ENCODE data around the gene TCTN3. TPM values are rescaled to one million over a fixed set of nuclear protein-coding genes. Genes with fewer than 3 reads are reported as not detected.
"Not testable (repeated sequence)": the region's sequence is repeated elsewhere in the genome, so short reads cannot be mapped to it uniquely, and the experiment has no call there.

TCTN3 gene
- total RNA-seq, 1 experiment from 2014 or later = 21.8 TPM

DNA sequence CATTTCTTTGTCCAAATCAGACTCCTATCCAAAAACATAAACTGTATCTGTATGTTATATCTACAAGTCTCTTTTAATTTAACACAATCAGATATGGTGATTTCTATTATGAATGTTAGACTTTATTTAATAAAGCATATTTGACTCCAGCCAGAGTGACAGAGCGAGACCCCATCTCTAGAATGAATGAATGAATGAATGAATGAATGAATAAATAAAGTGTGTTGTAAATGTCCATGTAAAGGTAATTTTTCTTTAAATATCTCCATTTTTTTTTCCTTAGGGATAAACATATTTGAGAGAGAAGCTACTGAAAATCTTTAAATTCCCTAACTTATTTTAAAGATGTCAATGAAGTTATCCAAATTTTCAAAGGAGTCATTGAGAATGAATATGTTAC lies 19.1 kb downstream of the TCTN3 start:
- Histone ChIP-seq H3K9me3 (ENCODE audit: low read length) (no peaks in the 10 kb centered on the region), H3K79me2 (ENCODE audit: low read length) (no peaks in the 10 kb centered on the region), H3K36me3 (ENCODE audit: low read depth, low read length) (peaks cover 6% of the 10 kb centered on the region; the same call in 1 of the 2 replicates), H3K27ac (ENCODE audit: low read length) (no peak overlapping the region), H3K9ac (ENCODE audit: low read length) (no peak overlapping the region), H3K4me3 (ENCODE audit: low read length) (no peak overlapping the region), H3K27me3 (ENCODE audit: low read length) (no peaks in the 10 kb centered on the region), H4K20me1 (ENCODE audit: low read length) (no peaks in the 10 kb centered on the region), H3K4me2 (ENCODE audit: low read length) (no peak overlapping the region), H3F3A (ENCODE audit: low read length, unreplicated experiment) (no peaks in the 10 kb centered on the region), H2AFZ (ENCODE audit: low read length) (no peak overlapping the region), H3K9me2 (replicated peaks; ENCODE audit: low read length) (no peaks in the 10 kb centered on the region), H3K4me1 (ENCODE audit: insufficient read depth, low read length) (no peaks in the 10 kb centered on the region)
- POLR2A ChIA-PET (ENCODE audit: unreplicated experiment) = no interaction called here
- CTCF ChIA-PET = interaction anchor here (1.0 kb wide), 1 partner anchor 19 kb away, joined by 3 read pairs; the partner anchor contains the start of gene TCTN3
- TF ChIP-seq EZH2phosphoT487 (IDR thresholded peaks at IDR 0.05; ENCODE audit: borderline replicate concordance, low read length) (no peak), EZH2 (IDR thresholded peaks at IDR 0.05; ENCODE audit: low read length, unreplicated experiment) (no peak)
- TF ChIP-seq, protein P1, sequence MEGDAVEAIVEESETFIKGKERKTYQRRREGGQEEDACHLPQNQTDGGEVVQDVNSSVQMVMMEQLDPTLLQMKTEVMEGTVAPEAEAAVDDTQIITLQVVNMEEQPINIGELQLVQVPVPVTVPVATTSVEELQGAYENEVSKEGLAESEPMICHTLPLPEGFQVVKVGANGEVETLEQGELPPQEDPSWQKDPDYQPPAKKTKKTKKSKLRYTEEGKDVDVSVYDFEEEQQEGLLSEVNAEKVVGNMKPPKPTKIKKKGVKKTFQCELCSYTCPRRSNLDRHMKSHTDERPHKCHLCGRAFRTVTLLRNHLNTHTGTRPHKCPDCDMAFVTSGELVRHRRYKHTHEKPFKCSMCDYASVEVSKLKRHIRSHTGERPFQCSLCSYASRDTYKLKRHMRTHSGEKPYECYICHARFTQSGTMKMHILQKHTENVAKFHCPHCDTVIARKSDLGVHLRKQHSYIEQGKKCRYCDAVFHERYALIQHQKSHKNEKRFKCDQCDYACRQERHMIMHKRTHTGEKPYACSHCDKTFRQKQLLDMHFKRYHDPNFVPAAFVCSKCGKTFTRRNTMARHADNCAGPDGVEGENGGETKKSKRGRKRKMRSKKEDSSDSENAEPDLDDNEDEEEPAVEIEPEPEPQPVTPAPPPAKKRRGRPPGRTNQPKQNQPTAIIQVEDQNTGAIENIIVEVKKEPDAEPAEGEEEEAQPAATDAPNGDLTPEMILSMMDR (conservative IDR thresholded peaks at IDR 0.05; ENCODE audit: low read depth, low read length) = no peak
- ATAC-seq = no peak
- intact Hi-C loops (cut with micrococcal nuclease) = no loop called here
- no TSS peak for BruUV-seq (replicated peaks)
- no peak for DNase-seq

DNA sequence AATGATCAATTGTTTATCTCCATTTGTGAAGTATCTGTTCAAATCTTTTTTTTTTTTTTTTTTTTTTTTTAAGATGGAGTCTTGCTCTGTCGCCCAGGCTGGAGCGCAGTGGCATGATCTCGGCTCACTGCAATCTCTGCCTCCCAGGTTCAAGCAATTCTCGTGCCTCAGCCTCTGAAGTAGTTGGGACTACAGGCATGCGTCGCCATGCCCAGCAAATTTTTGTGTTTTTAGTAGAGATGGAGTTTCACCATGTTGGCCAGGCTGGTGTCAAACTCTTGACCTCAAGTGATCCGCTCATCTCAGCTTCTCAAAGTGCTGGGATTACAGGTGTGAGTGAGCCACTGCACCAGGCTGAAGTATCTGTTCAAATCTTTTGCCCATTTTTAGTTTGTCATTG lies 21.1 kb downstream of the TCTN3 start:
- H4K20me1 ChIP-seq (ENCODE audit: low read length); H3K4me1 ChIP-seq (ENCODE audit: insufficient read depth, low read length); H3F3A ChIP-seq (ENCODE audit: low read length, unreplicated experiment); H3K9me2 ChIP-seq (replicated peaks; ENCODE audit: low read length); ATAC-seq; H3K4me3 ChIP-seq (ENCODE audit: low read length); BruUV-seq (replicated peaks); H3K9me3 ChIP-seq (ENCODE audit: low read length); H3K27me3 ChIP-seq (ENCODE audit: low read length); POLR2A ChIA-PET (ENCODE audit: unreplicated experiment); CTCF ChIA-PET; H3K4me2 ChIP-seq (ENCODE audit: low read length); H3K79me2 ChIP-seq (ENCODE audit: low read length); H2AFZ ChIP-seq (ENCODE audit: low read length); DNase-seq; H3K36me3 ChIP-seq (ENCODE audit: low read depth, low read length); H3K27ac ChIP-seq (ENCODE audit: low read length); intact Hi-C loops (cut with micrococcal nuclease); H3K9ac ChIP-seq (ENCODE audit: low read length): not testable (repeated sequence)

DNA sequence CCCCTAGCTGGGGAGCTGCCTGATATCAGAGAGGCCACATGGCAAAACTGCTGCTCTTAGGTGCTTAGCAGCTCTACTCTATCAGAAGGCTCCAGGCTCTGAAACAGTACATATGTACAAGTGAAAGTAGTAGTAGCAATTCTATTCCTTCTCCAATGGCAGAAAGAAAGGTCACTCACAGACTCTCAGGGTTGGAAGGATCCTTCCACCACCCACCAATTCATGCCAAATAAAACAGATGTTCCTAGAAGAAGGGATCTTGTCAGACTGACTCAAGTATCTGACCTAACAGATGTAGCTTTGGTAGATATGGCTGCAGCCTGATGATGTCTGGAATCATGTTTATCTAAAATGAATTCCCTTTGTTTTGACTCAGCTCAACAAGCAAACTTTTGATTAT lies 29.2 kb downstream of the TCTN3 start:
- Histone ChIP-seq H4K20me1 (ENCODE audit: low read length) (no peaks in the 10 kb centered on the region), H3K4me1 (ENCODE audit: insufficient read depth, low read length) (no peaks in the 10 kb centered on the region), H3F3A (ENCODE audit: low read length, unreplicated experiment) (no peaks in the 10 kb centered on the region), H3K4me3 (ENCODE audit: low read length) (no peak overlapping the region), H3K36me3 (ENCODE audit: low read depth, low read length) (no peaks in the 10 kb centered on the region), H3K9me3 (ENCODE audit: low read length) (no peaks in the 10 kb centered on the region), H2AFZ (ENCODE audit: low read length) (no peak overlapping the region), H3K79me2 (ENCODE audit: low read length) (no peaks in the 10 kb centered on the region), H3K9ac (ENCODE audit: low read length) (no peak overlapping the region), H3K4me2 (ENCODE audit: low read length) (no peak overlapping the region), H3K9me2 (replicated peaks; ENCODE audit: low read length) (no peaks in the 10 kb centered on the region), H3K27me3 (ENCODE audit: low read length) (no peaks in the 10 kb centered on the region), H3K27ac (ENCODE audit: low read length) (no peak overlapping the region)
- intact Hi-C loops (cut with micrococcal nuclease) = no loop called here
- no peak for TF ChIP-seq EZH2phosphoT487 (IDR thresholded peaks at IDR 0.05; ENCODE audit: borderline replicate concordance, low read length)
- POLR2A ChIA-PET (ENCODE audit: unreplicated experiment) = no interaction called here
- ATAC-seq (no peak), DNase-seq (no peak)
- no TSS peak for BruUV-seq (replicated peaks)
- CTCF ChIA-PET = no interaction called here

GRCh38 chr10:95663496-95663895 lies 30.2 kb downstream of the TCTN3 start:
- Histone ChIP-seq H3K4me2 (ENCODE audit: low read length) (no peak overlapping the region), H3K4me1 (ENCODE audit: insufficient read depth, low read length) (no peaks in the 10 kb centered on the region), H4K20me1 (ENCODE audit: low read length) (no peaks in the 10 kb centered on the region), H2AFZ (ENCODE audit: low read length) (no peak overlapping the region), H3K9me2 (replicated peaks; ENCODE audit: low read length) (no peaks in the 10 kb centered on the region), H3K9me3 (ENCODE audit: low read length) (no peaks in the 10 kb centered on the region), H3K36me3 (ENCODE audit: low read depth, low read length) (no peaks in the 10 kb centered on the region), H3K27me3 (ENCODE audit: low read length) (no peaks in the 10 kb centered on the region), H3K9ac (ENCODE audit: low read length) (no peak overlapping the region), H3F3A (ENCODE audit: low read length, unreplicated experiment) (no peaks in the 10 kb centered on the region), H3K27ac (ENCODE audit: low read length) (no peak overlapping the region), H3K4me3 (ENCODE audit: low read length) (no peak overlapping the region), H3K79me2 (ENCODE audit: low read length) (no peaks in the 10 kb centered on the region)
- ATAC-seq (no peak), DNase-seq (no peak)
- intact Hi-C loops (cut with micrococcal nuclease) = no loop called here
- ChIA-PET CTCF (no interaction called here), POLR2A (ENCODE audit: unreplicated experiment) (no interaction called here)
- no TSS peak for BruUV-seq (replicated peaks)
- no peak for TF ChIP-seq EZH2phosphoT487 (IDR thresholded peaks at IDR 0.05; ENCODE audit: borderline replicate concordance, low read length)
- no peak for TF ChIP-seq EZH2 (IDR thresholded peaks at IDR 0.05; ENCODE audit: low read length, unreplicated experiment)
- TF ChIP-seq, protein P1 (conservative IDR thresholded peaks at IDR 0.05; ENCODE audit: low read depth, low read length) = no peak
